A673 (cell line): ENCODE results near the gene BMF. TPM values are rescaled to one million over a fixed set of nuclear protein-coding genes. Genes with fewer than 3 reads are reported as not detected.
A peak's percentile ranks its signal among the peaks of the same experiment; 100 is the strongest.

ENCODE experiments used
- BruUV-seq: library from RNA; stranded (reverse); fragments of 400-500 nt; replicated peaks from 2 replicates; lab custom pipeline; 2021; lab: Mats Ljungman, UMichigan
- CTCF ChIA-PET: fragments of 300-600 bp; sonication (Branson Sonifier 250); formaldehyde crosslinking; loops from one replicate; lab custom pipeline; 2022; ENCODE audit warnings: antibody characterized with exemption; lab: Charles Lee
- POLR2A ChIA-PET: fragments of 300-600 bp; sonication (Branson Sonifier 250); formaldehyde crosslinking; loops from one replicate; lab custom pipeline; 2022; ENCODE audit warnings: antibody characterized with exemption; ENCODE audit not compliant: low non-redundant PET; lab: Charles Lee
- DNase-seq: peaks from one replicate; pipeline ENCODE4 v3.0.0-alpha.2; 2015; ENCODE audit warnings: low spot score
- H3K27ac ChIP-seq: fragments of 200-600 bp; sonication (generic); 2 replicates; pipeline ENCODE4 v1.5.1; 2016; ENCODE audit warnings: mixed run types, low read depth, mild to moderate bottlenecking, mixed read lengths, antibody characterized with exemption, low read length; ENCODE audit not compliant: poor library complexity, severe bottlenecking
- H3K27me3 ChIP-seq: fragments of 200-600 bp; sonication (generic); replicated peaks from 2 replicates; pipeline ENCODE4 v1.6.1; 2017; ENCODE audit warnings: mixed run types, low read depth, mild to moderate bottlenecking, mixed read lengths, antibody characterized with exemption, low read length; ENCODE audit not compliant: insufficient read depth, poor library complexity
- H3K36me3 ChIP-seq: fragments of 200-600 bp; sonication (generic); 2 replicates; pipeline ENCODE4 v1.6.1; 2016; ENCODE audit warnings: mixed run types, mild to moderate bottlenecking, mixed read lengths, antibody characterized with exemption, low read length; ENCODE audit not compliant: insufficient read depth, poor library complexity, severe bottlenecking
- H3K4me1 ChIP-seq: fragments of 200-600 bp; sonication (generic); 2 replicates; pipeline ENCODE4 v1.6.1; 2017; ENCODE audit warnings: mixed run types, mild to moderate bottlenecking, mixed read lengths, antibody characterized with exemption, low read length; ENCODE audit not compliant: insufficient read depth, poor library complexity, severe bottlenecking
- H3K4me3 ChIP-seq: fragments of 200-600 bp; sonication (generic); 2 replicates; pipeline ENCODE4 v1.5.1; 2016; ENCODE audit warnings: low read depth, mixed run types, mild to moderate bottlenecking, mixed read lengths, low read length; ENCODE audit not compliant: poor library complexity, severe bottlenecking
- H3K9me3 ChIP-seq: fragments of 200-600 bp; sonication (generic); 2 replicates; pipeline ENCODE4 v1.6.1; 2016; ENCODE audit warnings: mixed run types, low read depth, mild to moderate bottlenecking, mixed read lengths, antibody characterized with exemption, low read length; ENCODE audit not compliant: poor library complexity, severe bottlenecking
- EZH2 ChIP-seq: fragments of 200-600 bp; sonication (generic); IDR thresholded peaks from 2 replicates; pipeline ENCODE4 v1.6.1; 2017; ENCODE audit warnings: borderline replicate concordance, low read depth, mild to moderate bottlenecking, mixed read lengths, antibody characterized with exemption, low read length; ENCODE audit not compliant: poor library complexity, severe bottlenecking
- intact Hi-C: fragments of 100-400 bp; cut with micrococcal nuclease; formaldehyde crosslinking; loops from one replicate; pipeline ENCODE4 v1.10.0; 2022; ENCODE audit not compliant: unreplicated experiment
- total RNA-seq: library from RNA; stranded (reverse); gene quantifications from 2 replicates; pipeline ENCODE4 v1.2.3, GENCODE V29; 2021
- TF ChIP-seq, protein P1 (sequence below): fragments of 300-800, 200-600 bp; sonication (generic); conservative IDR thresholded peaks from 2 replicates; pipeline ENCODE4 v1.5.1; 2017; ENCODE audit warnings: low read depth, mild to moderate bottlenecking, antibody characterized with exemption, low read length, moderate library complexity, mixed read lengths

BMF gene
- total RNA-seq, 1 experiment from 2014 or later = 18.5 TPM

DNA sequence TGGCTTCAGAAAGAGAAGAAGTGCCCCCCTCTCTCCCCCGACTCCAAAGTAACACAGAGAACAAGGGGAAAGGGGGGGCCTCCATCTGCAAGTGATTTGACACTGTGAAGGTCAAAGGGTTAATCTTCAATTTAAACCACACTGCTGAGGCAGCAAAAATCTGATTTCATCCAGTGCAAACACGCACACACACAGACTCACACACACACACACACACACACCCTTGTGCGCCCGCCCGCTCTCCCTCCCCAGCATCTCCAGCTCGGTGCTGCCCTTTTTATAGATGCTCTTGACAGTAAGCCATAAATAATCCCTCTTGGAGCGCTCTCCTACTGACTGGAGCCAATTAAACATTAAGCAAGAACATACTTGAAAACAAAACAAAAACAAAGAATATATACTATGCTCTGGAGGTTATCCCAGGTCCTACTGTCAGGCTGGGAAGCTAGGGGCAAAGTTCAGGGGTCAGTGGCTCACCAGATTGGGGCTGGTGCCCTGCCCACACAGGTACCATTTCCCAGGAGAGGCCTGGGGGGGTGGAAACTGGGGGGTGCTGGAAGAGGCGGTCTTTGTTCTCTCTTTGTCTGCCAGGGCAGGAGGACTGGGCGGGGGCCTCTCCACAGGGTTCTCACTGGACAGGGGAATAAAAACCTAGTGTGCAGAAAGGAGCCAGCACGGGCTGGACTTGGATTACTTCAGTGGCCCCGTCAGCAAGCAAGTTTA, 16.3 kb downstream of the BMF start:
- no TSS peak for BruUV-seq
- H3K4me3 ChIP-seq = peak overlapping the region; percentile 7
- H3K9me3 ChIP-seq = no peaks in the 10 kb centered on the region
- H3K27ac ChIP-seq = peak overlapping the region; percentile 96
- CTCF ChIA-PET = interaction anchor here (1.0 to 1.2 kb wide), 2 partner anchors 11 to 12 kb away, joined by 3 to 4 read pairs; no protein-coding TSS in a partner anchor
- no peak for TF ChIP-seq EZH2
- TF ChIP-seq, protein P1, sequence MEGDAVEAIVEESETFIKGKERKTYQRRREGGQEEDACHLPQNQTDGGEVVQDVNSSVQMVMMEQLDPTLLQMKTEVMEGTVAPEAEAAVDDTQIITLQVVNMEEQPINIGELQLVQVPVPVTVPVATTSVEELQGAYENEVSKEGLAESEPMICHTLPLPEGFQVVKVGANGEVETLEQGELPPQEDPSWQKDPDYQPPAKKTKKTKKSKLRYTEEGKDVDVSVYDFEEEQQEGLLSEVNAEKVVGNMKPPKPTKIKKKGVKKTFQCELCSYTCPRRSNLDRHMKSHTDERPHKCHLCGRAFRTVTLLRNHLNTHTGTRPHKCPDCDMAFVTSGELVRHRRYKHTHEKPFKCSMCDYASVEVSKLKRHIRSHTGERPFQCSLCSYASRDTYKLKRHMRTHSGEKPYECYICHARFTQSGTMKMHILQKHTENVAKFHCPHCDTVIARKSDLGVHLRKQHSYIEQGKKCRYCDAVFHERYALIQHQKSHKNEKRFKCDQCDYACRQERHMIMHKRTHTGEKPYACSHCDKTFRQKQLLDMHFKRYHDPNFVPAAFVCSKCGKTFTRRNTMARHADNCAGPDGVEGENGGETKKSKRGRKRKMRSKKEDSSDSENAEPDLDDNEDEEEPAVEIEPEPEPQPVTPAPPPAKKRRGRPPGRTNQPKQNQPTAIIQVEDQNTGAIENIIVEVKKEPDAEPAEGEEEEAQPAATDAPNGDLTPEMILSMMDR = no peak
- intact Hi-C loops = no loop called here
- peak; percentile 95 for DNase-seq
- POLR2A ChIA-PET = interaction anchor here (0.6 to 0.7 kb wide), 2 partner anchors 15 to 348 kb away, joined by 4 read pairs; partner anchors contain the start of gene BAHD1
- H3K36me3 ChIP-seq = peaks cover 20% of the 10 kb centered on the region
- no peaks in the 10 kb centered on the region for H3K27me3 ChIP-seq
- H3K4me1 ChIP-seq = peaks cover 93% of the 10 kb centered on the region

DNA sequence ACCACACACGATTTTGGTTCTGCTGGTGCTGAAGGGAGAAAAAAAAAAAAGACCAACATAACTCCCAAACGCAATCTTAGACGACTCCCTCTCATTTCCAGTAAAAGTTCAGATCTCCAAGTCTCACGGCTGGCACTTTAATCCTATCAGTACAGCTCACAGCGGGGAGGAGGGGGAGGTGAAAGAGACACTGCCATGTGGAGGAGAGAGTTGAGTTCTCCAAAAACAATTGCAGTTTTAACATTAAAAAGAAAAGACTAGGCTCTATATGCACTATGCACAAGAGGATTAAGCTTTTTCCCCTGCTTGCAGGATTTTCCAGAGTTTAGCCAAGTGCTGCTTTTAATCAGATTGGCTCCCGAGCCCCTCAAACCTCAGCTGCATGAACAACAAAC, 16.8 kb downstream of the BMF start:
- Histone ChIP-seq H3K9me3 (no peaks in the 10 kb centered on the region), H3K36me3 (peaks cover 20% of the 10 kb centered on the region), H3K4me3 (peak overlapping the region; percentile 7), H3K27ac (peak overlapping the region; percentile 96), H3K27me3 (no peaks in the 10 kb centered on the region), H3K4me1 (peaks cover 93% of the 10 kb centered on the region)
- DNase-seq = peak; percentile 96
- POLR2A ChIA-PET = interaction anchor here (0.6 to 0.7 kb wide), 2 partner anchors 15 to 349 kb away, joined by 4 read pairs; partner anchors contain the start of gene BAHD1
- TF ChIP-seq EZH2 = no peak
- TF ChIP-seq, protein P1 = no peak
- CTCF ChIA-PET = interaction anchor here (1.0 to 1.2 kb wide), 2 partner anchors 10 to 12 kb away, joined by 3 to 4 read pairs; no protein-coding TSS in a partner anchor
- intact Hi-C loops = no loop called here
- BruUV-seq = no TSS peak

DNA sequence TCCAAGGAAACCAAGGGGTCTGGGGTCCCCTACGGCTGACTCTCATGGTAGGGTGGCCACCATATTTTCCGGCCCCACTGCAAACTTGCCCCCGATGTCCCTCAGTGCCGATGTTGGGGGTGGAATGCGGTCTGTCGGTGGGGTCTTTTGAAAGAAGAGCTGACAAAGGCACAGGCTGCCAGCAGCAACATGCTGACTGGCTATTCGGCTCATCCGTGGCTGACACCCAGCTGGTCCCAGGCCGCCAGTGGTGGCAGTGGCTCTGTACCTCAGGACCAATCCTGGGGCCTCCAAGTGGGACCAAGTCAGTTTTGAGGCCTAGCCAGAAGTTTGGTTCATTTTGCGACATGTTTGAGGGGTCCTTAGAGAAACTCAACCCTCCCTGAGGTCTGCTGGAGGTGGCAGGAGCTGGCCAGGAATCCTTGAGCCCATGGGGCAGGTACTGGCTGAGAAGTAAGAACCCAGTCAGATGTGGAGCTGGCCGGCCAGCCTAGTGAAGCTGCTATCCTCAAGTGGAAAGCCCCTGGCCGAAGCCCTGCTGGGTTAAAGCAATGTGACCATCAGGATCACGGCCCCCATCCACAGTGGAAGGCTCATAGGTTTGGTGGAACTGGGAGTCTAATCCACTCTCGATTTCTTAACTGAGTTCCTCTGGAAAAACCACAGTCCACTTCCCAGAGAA, 17.8 kb downstream of the BMF start:
- POLR2A ChIA-PET = no interaction called here
- peaks cover 20% of the 10 kb centered on the region for H3K36me3 ChIP-seq
- H3K27me3 ChIP-seq = no peaks in the 10 kb centered on the region
- intact Hi-C loops = no loop called here
- TF ChIP-seq, protein P1 = no peak
- no peak for TF ChIP-seq EZH2
- no peak overlapping the region for H3K4me3 ChIP-seq
- H3K27ac ChIP-seq = peak overlapping the region; percentile 96
- DNase-seq = no peak
- peaks cover 93% of the 10 kb centered on the region for H3K4me1 ChIP-seq
- BruUV-seq = no TSS peak
- CTCF ChIA-PET = no interaction called here
- H3K9me3 ChIP-seq = no peaks in the 10 kb centered on the region
